Adrenal gland (tissue), 5 donors: ENCODE data around the gene ABCD4.

Source experiments
- CTCF ChIP-seq, 6 experiments: fragments of 450-650 bp in 4 of 6; fragments of 200-600 bp in 2 of 6; sonication (generic) in 1 of 6; IDR thresholded peaks; 1 replicate in 5 of 6; 2 replicates in 1 of 6; pipeline versions ENCODE4 v1.5.1 to v1.8.0; 2016 to 2021; ENCODE audit warnings: antibody characterized with exemption in 6 of 6, mild to moderate bottlenecking in 2 of 6, moderate library complexity in 1 of 6
- POLR2A ChIP-seq, 2 donors: fragments of 450-650 bp; IDR thresholded peaks; one replicate each; pipeline ENCODE4 v1.6.1; 2017; ENCODE audit warnings: antibody characterized with exemption in 2 of 2, mild to moderate bottlenecking in 2 of 2, moderate library complexity in 1 of 2
- donor health status: DM: no; HTN: no; CAD: no.

GRCh38 chr14:74242021-74242779 is 60.5 kb downstream of the ABCD4 start:
- TF ChIP-seq CTCF (IDR thresholded peaks at IDR 0.05) (no peak), POLR2A (IDR thresholded peaks at IDR 0.05) (no peak)
